Peyer's patch (tissue), 4 donors: Measurements from ENCODE around the gene GPRC5A. TPM values are rescaled to one million over a fixed set of nuclear protein-coding genes. Genes with fewer than 3 reads are reported as not detected.

Experiments used
- DNase-seq, 3 donors: peaks; one replicate each; pipeline ENCODE4 v3.0.0-alpha.2; 2017 to 2019
- H3K27ac ChIP-seq, 4 donors: fragments of 200-600 bp; sonication (generic); one replicate each; pipeline ENCODE4 v1.5.1; 2016 to 2019
- H3K27me3 ChIP-seq, 2 donors: fragments of 200-600 bp; sonication (generic); one replicate each; pipeline ENCODE4 v1.5.1; 2019
- H3K36me3 ChIP-seq, 3 donors: fragments of 200-600 bp; sonication (generic); one replicate each; pipeline ENCODE4 v1.5.1; 2016 to 2019
- H3K4me1 ChIP-seq, 4 donors: fragments of 200-600 bp; sonication (generic); one replicate each; pipeline ENCODE4 v1.5.1; 2016 to 2019
- H3K4me3 ChIP-seq, 4 donors: fragments of 200-600 bp; sonication (generic); 1 replicate in 3 of 4; 2 replicates in 1 of 4; pipeline ENCODE4 v1.5.1; 2016 to 2019; ENCODE audit warnings: mild to moderate bottlenecking in 1 of 4
- H3K9me3 ChIP-seq, 4 donors: fragments of 200-600 bp; sonication (generic); one replicate each; pipeline ENCODE4 v1.5.1; 2016 to 2019; ENCODE audit warnings: mild to moderate bottlenecking in 1 of 4
- CTCF ChIP-seq, 6 experiments: fragments of 450-650 bp in 4 of 6; fragments of 200-600 bp in 2 of 6; sonication (generic) in 1 of 6; IDR thresholded peaks; one replicate each; pipeline ENCODE4 v1.5.1; 2017 to 2019; ENCODE audit warnings: antibody characterized with exemption in 6 of 6, mild to moderate bottlenecking in 3 of 6, moderate library complexity in 1 of 6
- POLR2A ChIP-seq, 2 donors: fragments of 450-650 bp; IDR thresholded peaks; one replicate each; pipeline ENCODE4 v1.5.1; 2017; ENCODE audit warnings: antibody characterized with exemption in 2 of 2, mild to moderate bottlenecking in 2 of 2, moderate library complexity in 2 of 2
- total RNA-seq, 4 donors: library from RNA; depleted of rRNA; stranded (reverse); fragments of >200 nt; gene quantifications; one replicate each; pipeline ENCODE4 v1.1.0, GENCODE V29; 2016

Gene GPRC5A
- total RNA-seq, 4 donors from 2014 or later: 16.5 to 106 (median 91.1) TPM

- TF ChIP-seq CTCF (IDR thresholded peaks at IDR 0.05) (no peak), POLR2A (IDR thresholded peaks at IDR 0.05) (no peak)
- H3K27ac ChIP-seq: no peak overlapping the region
- no peaks in the 10 kb centered on the region for H3K9me3 ChIP-seq
- no peaks in the 10 kb centered on the region for H3K27me3 ChIP-seq
- no peak overlapping the region for H3K4me3 ChIP-seq
- no peak for DNase-seq
- no peaks in the 10 kb centered on the region for H3K36me3 ChIP-seq
- H3K4me1 ChIP-seq: no peaks in the 10 kb centered on the region
These were observed 42.4 kb downstream of the GPRC5A start for GRCh38 chr12:12933742-12934141.

GRCh38 chr12:12934556-12934955 lies 43.2 kb downstream of the GPRC5A start:
- TF ChIP-seq CTCF (IDR thresholded peaks at IDR 0.05): no peak
- no peak for TF ChIP-seq POLR2A (IDR thresholded peaks at IDR 0.05)
- Histone ChIP-seq H3K27me3 (no peaks in the 10 kb centered on the region), H3K36me3 (no peaks in the 10 kb centered on the region), H3K9me3 (no peaks in the 10 kb centered on the region), H3K4me1 (no peaks in the 10 kb centered on the region), H3K27ac (no peak overlapping the region), H3K4me3 (no peak overlapping the region)
- DNase-seq: no peak

- no peak for DNase-seq
- H3K27me3 ChIP-seq: no peaks in the 10 kb centered on the region
- no peak overlapping the region for H3K4me3 ChIP-seq
- H3K27ac ChIP-seq: no peak overlapping the region
- H3K4me1 ChIP-seq: no peaks in the 10 kb centered on the region
- TF ChIP-seq POLR2A (IDR thresholded peaks at IDR 0.05): no peak
- no peak for TF ChIP-seq CTCF (IDR thresholded peaks at IDR 0.05)
- H3K9me3 ChIP-seq: no peaks in the 10 kb centered on the region
- H3K36me3 ChIP-seq: no peaks in the 10 kb centered on the region
These were observed 45.7 kb downstream of the GPRC5A start for GRCh38 chr12:12936983-12937491.

GRCh38 chr12:12938541-12938940 lies 47.2 kb downstream of the GPRC5A start:
- no peak for TF ChIP-seq CTCF (IDR thresholded peaks at IDR 0.05)
- no peak for TF ChIP-seq POLR2A (IDR thresholded peaks at IDR 0.05)
- no peak overlapping the region for H3K4me3 ChIP-seq
- H3K27ac ChIP-seq: no peak overlapping the region
- DNase-seq: no peak
- H3K36me3 ChIP-seq: no peaks in the 10 kb centered on the region
- no peaks in the 10 kb centered on the region for H3K27me3 ChIP-seq
- H3K9me3 ChIP-seq: no peaks in the 10 kb centered on the region
- H3K4me1 ChIP-seq: no peaks in the 10 kb centered on the region

- no peak for DNase-seq
- H3K4me1 ChIP-seq: no peaks in the 10 kb centered on the region
- H3K27ac ChIP-seq: no peak overlapping the region
- TF ChIP-seq CTCF (IDR thresholded peaks at IDR 0.05): no peak
- TF ChIP-seq POLR2A (IDR thresholded peaks at IDR 0.05): no peak
- H3K36me3 ChIP-seq: no peaks in the 10 kb centered on the region
- no peaks in the 10 kb centered on the region for H3K27me3 ChIP-seq
- H3K9me3 ChIP-seq: no peaks in the 10 kb centered on the region
- H3K4me3 ChIP-seq: no peak overlapping the region
These were observed 48.5 kb downstream of the GPRC5A start for GRCh38 chr12:12939888-12940287.
